HCEC 1CT (cell line): ENCODE data around the gene CCDC69.
A peak's percentile ranks its signal among the peaks of the same experiment; 100 is the strongest.
"Not testable (repeated sequence)": the region's sequence is repeated elsewhere in the genome, so short reads cannot be mapped to it uniquely, and the experiment has no call there.

Source experiments
- DNase-seq: peaks from one replicate; pipeline ENCODE4 v3.0.0-alpha.2; 2017

CCDC69 gene

GRCh38 chr5:151186052-151186451 is 37.8 kb downstream of the CCDC69 start:
- no peak for DNase-seq

GRCh38 chr5:151184316-151185042 is 39.4 kb downstream of the CCDC69 start:
- DNase-seq, result no peak

- DNase-seq, result peak; percentile 55
Observed at GRCh38 chr5:151183456-151184245, 40.2 kb downstream of the CCDC69 start.

GRCh38 chr5:151182976-151183375 is 40.9 kb downstream of the CCDC69 start:
- no peak for DNase-seq

- DNase-seq, result no peak
Observed at GRCh38 chr5:151182524-151182900, 41.4 kb downstream of the CCDC69 start.

- no peak for DNase-seq
Observed at GRCh38 chr5:151181818-151182523, 41.9 kb downstream of the CCDC69 start.

GRCh38 chr5:151180291-151180690 is 43.6 kb downstream of the CCDC69 start:
- DNase-seq, result no peak

GRCh38 chr5:151179489-151179840 is 44.4 kb downstream of the CCDC69 start:
- DNase-seq, result no peak

GRCh38 chr5:151178777-151179488 is 45.0 kb downstream of the CCDC69 start:
- no peak for DNase-seq

- no peak for DNase-seq
Observed at GRCh38 chr5:151178372-151178771, 45.5 kb downstream of the CCDC69 start.

- DNase-seq, result not testable (repeated sequence)
Observed at GRCh38 chr5:151176268-151176667, 47.6 kb downstream of the CCDC69 start.

- DNase-seq, result no peak
Observed at GRCh38 chr5:151174612-151175101, 49.2 kb downstream of the CCDC69 start.

- no peak for DNase-seq
Observed at GRCh38 chr5:151173711-151174611, 49.9 kb downstream of the CCDC69 start.

- no peak for DNase-seq
Observed at GRCh38 chr5:151171529-151171928, 52.4 kb downstream of the CCDC69 start.

GRCh38 chr5:151168602-151169344 is 55.1 kb downstream of the CCDC69 start:
- DNase-seq, result no peak

GRCh38 chr5:151167022-151167421 is 56.9 kb downstream of the CCDC69 start:
- DNase-seq, result no peak

- DNase-seq, result peak; percentile 62
Observed at GRCh38 chr5:151164687-151165392, 59.1 kb downstream of the CCDC69 start.

- DNase-seq, result no peak
Observed at GRCh38 chr5:151162776-151163175, 61.1 kb downstream of the CCDC69 start.

GRCh38 chr5:151159649-151160373 is 64.1 kb downstream of the CCDC69 start:
- no peak for DNase-seq

- DNase-seq, result no peak
Observed at GRCh38 chr5:151158287-151158661, 65.6 kb downstream of the CCDC69 start.
